Cortex of kidney (tissue), 1 donor: ENCODE measurements around the gene TJP1.
"Not testable (repeated sequence)": the region's sequence is repeated elsewhere in the genome, so short reads cannot be mapped to it uniquely, and the experiment has no call there.

Experiments used
- DNase-seq: peaks from one replicate; lab custom pipeline; 2025; lab: John Stamatoyannopoulos, UW

Gene TJP1

DNA sequence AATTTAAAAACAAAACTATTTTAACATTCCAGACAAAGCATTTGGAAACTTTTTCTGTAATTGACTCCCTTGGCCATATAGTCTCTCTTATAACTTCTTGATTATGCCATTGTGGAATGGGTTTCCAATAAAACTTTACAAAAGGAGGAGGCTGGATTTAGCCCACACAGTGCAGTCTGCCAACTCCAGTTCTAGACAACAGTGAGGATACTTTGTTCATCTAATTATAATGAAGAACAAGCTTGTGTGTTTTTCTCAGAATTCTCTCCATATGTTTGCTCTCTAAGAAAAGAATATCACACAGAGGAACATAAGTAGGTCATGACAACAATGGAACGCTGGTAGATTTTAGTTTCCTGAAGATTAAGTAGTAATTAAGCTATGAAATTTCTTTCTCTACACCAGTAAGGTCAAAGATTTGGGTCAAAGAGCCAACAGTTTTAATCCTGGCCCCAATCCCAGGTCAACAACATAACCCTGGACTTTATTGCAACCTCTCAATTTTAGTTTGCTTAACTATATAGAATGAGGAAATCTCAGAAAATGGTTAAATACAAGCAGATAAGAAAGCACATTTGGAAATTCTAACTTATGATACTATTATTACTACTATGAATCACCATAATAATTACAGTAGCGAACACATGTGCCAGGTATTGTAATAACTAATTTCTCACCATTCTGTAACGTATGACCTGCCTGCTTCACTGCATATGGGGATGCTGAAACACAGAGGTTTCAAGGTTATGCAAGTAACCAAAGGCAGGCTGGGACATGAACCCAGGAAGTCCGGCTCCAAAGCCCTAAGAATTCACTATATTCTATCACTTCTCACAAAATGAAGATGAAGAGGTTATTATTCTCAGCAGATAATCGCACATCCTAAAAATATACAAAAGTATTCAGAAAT, 65.7 kb downstream of the TJP1 start:
- DNase-seq: no peak

- not testable (repeated sequence) for DNase-seq
Measured at GRCh38 chr15:29754009-29754408, 68.3 kb downstream of the TJP1 start.

GRCh38 chr15:29753506-29753905, 68.8 kb downstream of the TJP1 start:
- no peak for DNase-seq

- DNase-seq: no peak
Measured at GRCh38 chr15:29750754-29751153, 71.5 kb downstream of the TJP1 start.

DNA sequence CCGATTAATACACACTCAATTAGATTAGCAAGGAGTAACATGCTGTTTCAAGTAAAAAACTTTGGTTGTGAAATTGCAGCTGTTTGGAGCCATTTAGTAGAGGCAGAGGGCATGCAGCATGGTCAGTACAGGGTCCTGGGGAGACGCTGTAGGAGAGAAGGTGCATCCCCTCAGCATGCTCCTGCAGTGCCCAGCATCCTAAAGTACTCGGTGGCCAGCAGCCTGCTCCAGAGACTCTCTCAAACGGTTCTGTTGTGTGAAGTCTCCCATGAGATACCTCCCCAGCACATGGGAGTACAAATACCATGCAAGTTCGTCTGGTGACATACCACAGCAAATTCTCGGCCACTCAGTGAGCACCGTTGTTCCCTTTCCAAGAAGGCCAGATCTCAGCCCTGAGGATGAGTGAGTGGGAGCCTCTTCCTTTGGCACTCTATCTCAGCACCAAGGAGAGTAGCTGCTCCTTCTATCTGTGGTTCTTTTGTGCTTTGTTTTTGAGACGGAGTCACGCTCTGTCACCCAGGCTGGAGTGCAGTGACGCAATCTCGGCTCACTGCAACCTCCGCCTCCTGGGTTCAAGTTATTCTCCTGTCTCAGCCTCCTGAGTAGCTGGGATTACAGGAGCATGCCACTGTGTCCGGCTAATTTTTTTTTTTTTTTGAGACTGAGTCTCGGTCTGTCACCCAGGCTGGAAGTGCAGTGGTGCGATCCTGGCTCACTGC, 72.7 kb downstream of the TJP1 start:
- no peak for DNase-seq

DNA sequence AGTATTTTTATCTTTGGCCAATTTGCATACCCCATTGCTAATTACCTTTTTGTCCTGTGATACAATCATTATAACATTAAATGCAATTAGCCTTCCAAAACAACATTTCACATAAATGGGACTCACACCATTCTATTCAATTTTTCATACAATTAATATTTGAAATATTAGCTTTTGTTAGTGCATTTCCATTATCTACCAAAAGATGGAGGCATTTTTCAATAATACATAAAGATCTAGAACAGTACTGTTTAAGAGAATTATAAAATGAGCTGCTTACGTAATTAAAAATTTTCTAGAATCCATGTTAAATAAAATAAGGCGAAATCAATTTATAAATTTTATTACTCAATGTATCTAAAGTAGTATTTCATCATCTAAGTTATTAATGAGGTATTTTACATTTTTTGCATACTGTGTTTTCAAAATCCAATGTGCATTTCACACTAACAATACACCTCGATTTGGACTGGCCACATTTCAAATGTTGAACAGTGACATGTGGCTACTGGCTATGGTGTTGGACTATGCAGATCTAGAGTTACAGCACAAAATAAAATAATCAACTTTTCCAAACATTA, 74.3 kb downstream of the TJP1 start:
- no peak for DNase-seq

GRCh38 chr15:29743475-29743874, 78.8 kb downstream of the TJP1 start:
- no peak for DNase-seq

DNA sequence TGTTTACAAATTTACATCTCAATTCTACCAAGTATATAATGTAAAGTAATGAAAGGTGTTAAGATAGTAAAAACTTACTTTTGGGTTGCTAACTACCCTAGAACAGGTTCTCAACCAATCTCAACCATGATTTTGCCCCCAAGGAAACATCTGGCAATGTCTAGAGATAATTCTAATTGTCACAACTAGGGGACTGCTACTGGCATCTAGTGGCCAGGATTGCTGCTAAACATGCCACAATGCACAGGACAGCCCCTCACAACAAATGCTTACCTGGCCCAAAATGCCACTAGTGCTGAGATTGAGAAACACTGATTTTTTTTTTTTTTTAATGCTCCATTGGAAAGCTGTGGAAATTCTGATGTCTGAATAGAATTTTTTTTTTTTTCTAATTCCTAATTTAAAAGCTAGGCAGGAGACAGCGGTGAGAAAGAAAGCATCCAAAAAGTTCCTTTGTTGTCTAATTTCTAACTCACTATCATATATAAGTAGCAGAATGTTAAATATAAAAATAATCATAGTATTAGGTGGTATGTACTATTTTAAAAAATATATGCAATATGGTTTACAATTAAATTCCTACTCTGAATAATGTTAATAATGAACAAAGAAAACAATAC, 81.5 kb downstream of the TJP1 start:
- no peak for DNase-seq

- no peak for DNase-seq
Measured at GRCh38 chr15:29736744-29737020, 85.6 kb downstream of the TJP1 start.

DNA sequence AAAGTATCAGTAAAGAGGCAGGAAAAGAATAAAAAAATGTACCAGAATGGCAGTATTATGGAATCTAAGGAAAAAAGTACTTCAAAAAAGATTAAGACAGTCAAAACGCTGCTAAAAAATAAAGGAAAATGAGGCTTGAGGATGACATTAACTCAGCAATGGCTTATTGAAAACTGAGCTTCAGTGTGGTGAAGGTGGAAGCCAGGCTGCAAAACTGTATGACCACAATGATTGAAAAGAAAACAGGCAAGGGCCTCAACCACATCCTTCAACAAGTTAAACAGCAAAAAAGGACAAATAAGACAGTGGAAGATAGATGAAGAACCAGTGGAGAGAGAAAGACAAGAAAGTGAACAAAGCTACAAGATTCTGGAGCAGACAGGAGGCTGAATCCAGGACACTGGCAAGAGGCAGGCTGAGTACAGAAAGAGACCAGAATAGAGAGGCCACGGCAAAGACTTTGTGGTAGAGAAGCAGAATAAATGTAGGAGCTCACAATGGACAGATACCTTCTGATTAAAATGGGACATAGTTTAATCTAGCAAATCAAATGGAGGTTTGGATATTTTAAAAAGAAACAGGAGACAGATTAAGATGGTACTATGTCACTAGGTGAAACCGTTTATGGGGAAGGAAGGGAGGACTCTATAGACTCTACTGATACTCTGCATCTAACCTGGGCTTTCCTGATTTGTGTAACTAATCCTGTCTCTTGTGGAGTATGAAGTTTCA, 86.1 kb downstream of the TJP1 start:
- no peak for DNase-seq

DNA sequence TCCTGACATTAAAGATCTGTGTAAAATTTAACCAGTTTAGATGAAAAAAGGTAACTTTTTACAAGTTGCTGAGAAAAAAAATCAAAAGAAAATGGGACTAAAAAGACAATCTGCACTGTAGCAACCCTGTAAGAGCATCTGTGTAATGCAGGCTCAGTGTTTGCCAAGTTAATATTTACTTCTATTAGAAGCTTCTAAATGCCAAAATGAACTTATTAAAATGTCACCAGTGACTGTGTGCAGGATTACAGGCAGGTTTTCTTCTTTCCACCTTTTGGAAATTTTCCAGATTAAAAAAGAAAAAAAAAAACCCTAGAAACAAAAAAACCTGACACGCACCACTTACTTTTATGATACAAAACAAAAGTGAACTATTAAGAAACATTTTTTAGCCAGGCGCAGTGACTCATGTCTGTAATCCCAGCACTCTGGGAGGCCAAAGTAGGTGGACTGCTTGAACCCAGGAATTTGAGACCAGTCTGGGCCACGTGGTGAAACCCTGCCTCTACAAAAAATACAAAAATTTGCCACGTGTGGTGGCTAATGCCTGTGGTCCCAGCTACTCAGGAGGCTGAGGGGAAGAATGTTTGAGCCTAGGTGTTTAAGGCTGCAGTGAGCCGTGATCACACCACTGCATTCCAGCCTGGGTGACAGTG, 87.2 kb downstream of the TJP1 start:
- DNase-seq: no peak

DNA sequence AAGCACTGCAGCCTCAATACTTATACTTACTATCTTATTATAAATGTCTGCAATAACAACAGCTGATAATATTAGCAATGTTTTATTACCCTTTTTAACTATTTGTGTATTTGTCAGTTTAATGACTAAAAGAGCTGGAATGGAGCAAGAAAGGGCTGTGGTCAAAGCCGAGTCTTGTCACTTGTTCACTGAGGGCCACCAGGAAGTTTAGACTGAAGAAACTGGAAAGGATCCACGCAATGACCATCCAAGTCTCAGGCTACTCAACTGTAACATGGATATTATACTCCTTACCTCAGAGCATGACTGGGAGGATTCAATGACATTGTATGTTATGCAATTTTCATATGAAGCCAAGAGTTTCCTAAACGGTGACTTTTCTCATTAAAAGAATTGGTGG, 90.4 kb downstream of the TJP1 start:
- no peak for DNase-seq

- not testable (repeated sequence) for DNase-seq
Measured at GRCh38 chr15:29730471-29730870, 91.8 kb downstream of the TJP1 start.

- no peak for DNase-seq
Measured at GRCh38 chr15:29728418-29728817, 93.8 kb downstream of the TJP1 start.

GRCh38 chr15:29727871-29728270, 94.4 kb downstream of the TJP1 start:
- no peak for DNase-seq

DNA sequence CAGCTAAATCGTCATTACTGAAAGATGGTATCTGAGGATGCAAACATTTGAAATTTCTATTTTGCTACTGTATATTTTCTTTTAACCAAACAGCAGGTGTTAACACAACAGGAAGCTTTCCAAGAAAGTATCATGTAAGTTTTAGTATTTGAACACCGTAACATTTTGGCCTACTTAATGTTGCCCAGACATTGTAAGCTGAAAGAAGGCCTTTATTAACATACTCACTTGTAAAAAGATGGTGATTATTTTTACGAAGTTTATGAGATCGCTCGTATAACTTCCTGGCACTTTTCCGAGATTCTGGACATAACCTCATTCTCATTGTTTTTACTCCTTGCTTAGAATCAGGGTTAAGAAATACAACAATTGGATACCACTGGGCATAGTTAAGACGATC, 95.7 kb downstream of the TJP1 start:
- DNase-seq: no peak

GRCh38 chr15:29724026-29724425, 98.2 kb downstream of the TJP1 start:
- no peak for DNase-seq

DNA sequence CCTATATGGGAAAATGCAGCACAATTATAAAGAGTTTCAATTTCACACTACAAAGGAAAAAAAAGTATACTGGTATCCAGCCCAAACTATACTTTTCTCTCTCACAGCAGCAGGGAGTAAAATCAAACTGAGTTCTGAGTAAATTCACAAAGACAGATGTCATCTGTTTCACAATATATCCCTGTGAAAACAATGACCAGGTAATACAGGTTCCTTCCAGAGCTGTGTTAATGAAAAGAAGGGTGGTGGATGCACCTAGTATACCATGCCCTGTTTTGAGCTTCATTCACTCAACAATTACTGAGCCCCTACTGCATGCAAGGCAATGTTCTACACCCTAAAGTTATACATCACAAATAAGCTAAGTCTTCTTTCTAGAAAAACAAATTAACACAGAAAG, 108.5 kb downstream of the TJP1 start:
- DNase-seq: no peak

GRCh38 chr15:29712149-29712885, 110.0 kb downstream of the TJP1 start:
- DNase-seq: no peak

GRCh38 chr15:29711531-29711930, 110.7 kb downstream of the TJP1 start:
- DNase-seq: no peak

GRCh38 chr15:29708519-29708918, 113.7 kb downstream of the TJP1 start:
- no peak for DNase-seq
